IPS DF 19.7 (cell line): ENCODE results near the gene POTEM.
"Not testable (repeated sequence)": the region's sequence is repeated elsewhere in the genome, so short reads cannot be mapped to it uniquely, and the experiment has no call there.

Source experiments
- DNase-seq: peaks from one replicate; pipeline ENCODE4 v3.0.0-alpha.2; 2013; ENCODE audit warnings: low read depth, low spot score

Gene POTEM

DNA sequence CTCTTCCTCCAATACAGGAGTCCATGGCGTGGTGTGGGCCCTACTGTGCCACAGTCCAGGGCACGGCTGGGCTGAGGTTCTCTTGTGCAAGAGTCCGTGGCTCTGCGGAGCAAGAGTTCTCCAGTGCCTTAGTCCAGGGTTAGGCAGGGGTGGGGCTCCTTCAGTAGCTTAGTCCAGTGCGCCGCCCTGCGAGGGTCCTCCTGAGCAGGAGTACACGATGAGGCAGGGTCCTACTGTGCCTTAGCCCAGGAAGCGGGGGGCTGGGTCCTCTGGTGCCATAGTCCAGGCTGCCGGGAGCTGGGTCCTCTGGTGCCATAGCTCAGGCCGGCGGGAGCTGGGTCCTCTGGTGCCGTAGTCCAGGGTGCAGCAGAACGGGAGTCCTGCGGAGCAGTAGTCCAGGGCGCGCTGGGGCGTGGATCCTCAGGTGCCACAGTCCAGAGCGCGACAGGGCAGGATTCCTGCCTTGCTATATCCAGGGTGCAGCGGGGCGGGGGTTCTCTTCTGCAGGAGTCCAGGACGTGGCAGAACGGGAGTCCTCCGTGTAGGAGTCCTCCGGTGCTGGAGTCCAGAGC, 69.7 kb downstream of the POTEM start:
- not testable (repeated sequence) for DNase-seq

DNA sequence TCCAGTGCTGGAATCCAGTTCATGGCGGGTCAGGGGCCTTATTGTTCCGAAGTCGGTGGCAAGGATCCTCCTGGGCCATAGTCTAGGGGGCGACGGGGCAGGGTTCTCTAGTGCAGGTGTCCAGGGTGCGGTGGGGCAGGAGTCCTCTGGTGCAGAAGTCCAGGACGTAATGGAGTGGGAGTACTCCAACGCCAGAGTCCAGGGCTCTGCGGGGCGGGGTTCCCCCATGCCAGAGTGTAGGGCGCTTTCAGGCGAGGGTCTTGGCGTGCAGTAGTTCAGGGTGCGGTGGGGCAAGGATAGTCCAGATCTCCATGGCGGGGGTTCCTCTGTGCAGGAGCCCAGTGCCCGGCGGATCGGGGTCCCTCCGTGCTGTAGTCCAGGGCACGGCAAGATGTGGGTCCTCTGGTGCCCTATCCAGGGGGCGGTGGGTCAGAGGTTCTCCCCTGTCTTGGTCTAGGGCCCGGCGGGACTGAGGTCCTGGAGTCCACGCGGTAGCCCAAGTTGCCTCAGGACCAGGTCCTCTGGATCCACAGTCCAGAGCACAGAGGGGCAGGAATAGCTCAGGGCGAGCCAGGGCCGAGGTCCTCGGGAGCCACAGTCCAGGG, 70.9 kb downstream of the POTEM start:
- not testable (repeated sequence) for DNase-seq

DNA sequence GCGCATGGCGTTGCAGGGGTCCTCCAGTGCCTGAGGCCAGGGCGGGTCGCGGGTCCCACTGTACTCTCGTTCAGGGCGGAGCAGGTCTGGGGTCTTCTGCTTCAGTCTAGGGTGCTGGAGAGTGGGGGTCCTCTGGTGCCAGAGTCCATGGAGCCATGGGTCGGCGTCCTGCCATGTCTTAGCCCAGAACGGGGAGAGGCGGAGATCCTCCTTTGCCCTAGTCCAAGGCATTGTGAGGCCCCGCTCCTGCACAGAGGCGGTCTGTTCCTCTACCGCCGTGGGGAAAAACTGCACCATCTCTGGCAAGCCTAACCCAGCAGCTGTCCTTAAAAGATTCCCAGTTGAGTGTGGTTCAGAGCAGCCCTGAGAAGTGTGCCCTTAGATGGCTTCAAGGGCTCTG, 71.6 kb downstream of the POTEM start:
- not testable (repeated sequence) for DNase-seq

DNA sequence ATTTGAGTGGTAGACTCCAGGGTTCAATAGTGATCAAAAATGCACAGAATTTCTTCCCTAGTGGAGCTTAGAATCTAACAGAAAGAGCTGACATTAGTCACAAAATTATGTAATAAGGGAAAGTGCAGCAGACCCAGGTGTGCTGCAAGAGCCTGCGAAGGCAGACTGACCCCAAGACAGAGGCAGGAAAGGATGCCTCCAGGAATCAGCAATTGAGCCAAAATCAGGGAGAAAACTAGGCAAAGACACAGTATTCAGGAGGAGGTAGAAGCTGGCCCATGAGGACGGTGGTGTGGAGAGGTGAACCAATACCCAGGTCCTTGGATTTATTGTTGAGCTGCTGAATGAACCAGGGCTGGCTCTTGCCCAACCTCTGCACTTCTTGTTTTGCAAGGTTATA, 76.2 kb downstream of the POTEM start:
- DNase-seq: not testable (repeated sequence)
